HG03097 (cell line): ENCODE measurements around the gene PAPPA2.

Source experiments
- ATAC-seq: cut with Tn5 transposase; IDR thresholded peaks from one replicate; pipeline ENCODE4 v1.9.1; 2021; ENCODE audit not compliant: unreplicated experiment, low FRiP score

PAPPA2 gene

GRCh38 chr1:176795929-176796328, 333.0 kb downstream of the PAPPA2 start:
- ATAC-seq: no peak

GRCh38 chr1:176796583-176796982, 333.6 kb downstream of the PAPPA2 start:
- ATAC-seq: no peak

- ATAC-seq: no peak
Measured at GRCh38 chr1:176799327-176799726, 336.4 kb downstream of the PAPPA2 start.

- no peak for ATAC-seq
Measured at GRCh38 chr1:176800978-176801513, 338.1 kb downstream of the PAPPA2 start.

GRCh38 chr1:176801514-176802020, 338.6 kb downstream of the PAPPA2 start:
- ATAC-seq: no peak

GRCh38 chr1:176802316-176802715, 339.3 kb downstream of the PAPPA2 start:
- no peak for ATAC-seq

GRCh38 chr1:176803042-176803441, 340.1 kb downstream of the PAPPA2 start:
- ATAC-seq: no peak

GRCh38 chr1:176803596-176803995, 340.6 kb downstream of the PAPPA2 start:
- ATAC-seq: no peak

- no peak for ATAC-seq
Measured at GRCh38 chr1:176809292-176809691, 346.3 kb downstream of the PAPPA2 start.

GRCh38 chr1:176811511-176812288, 348.7 kb downstream of the PAPPA2 start:
- no peak for ATAC-seq

DNA sequence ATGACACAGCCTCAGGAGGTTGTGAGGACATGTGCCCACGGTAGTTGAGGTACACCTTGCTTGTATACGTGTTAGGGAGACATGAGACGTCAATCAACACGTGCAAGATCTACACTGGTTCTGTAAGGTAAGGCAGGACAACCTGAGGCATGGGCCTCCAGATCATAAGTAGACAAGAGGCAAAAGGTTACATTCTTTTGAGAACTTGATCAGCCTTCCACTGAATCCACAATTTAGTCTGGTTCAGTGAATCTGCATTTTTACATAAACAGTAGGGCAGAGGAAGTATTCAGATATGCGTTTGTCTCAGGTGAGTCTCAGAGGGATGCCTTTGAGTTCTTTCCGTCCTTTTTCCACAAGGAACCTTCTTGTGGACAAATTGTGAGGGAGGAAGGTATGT, 352.6 kb downstream of the PAPPA2 start:
- no peak for ATAC-seq

GRCh38 chr1:176816232-176816631, 353.3 kb downstream of the PAPPA2 start:
- no peak for ATAC-seq

GRCh38 chr1:176820391-176821031, 357.5 kb downstream of the PAPPA2 start:
- ATAC-seq: no peak

- no peak for ATAC-seq
Measured at GRCh38 chr1:176826265-176826664, 363.3 kb downstream of the PAPPA2 start.

DNA sequence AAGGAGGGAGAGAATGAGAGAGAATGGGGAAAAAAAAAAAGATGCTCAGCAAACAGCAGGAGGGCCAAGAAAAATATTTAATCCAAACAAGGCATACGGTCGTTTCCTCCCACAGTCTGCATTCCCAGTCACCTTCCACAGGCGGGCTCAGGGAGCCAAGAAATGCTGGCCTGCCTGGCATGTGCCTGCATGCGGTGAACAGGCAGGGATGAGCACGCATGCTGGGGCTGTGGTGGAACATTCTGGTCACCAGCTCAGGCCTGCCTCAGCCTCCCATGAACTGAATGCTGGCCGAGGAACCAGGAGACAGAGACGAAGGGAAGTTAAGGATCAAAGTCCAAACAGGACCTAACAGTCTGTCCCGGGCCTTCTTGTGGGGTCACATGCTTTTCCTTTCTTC, 366.3 kb downstream of the PAPPA2 start:
- ATAC-seq: no peak

GRCh38 chr1:176831150-176831549, 368.2 kb downstream of the PAPPA2 start:
- no peak for ATAC-seq

GRCh38 chr1:176837708-176838107, 374.7 kb downstream of the PAPPA2 start:
- no peak for ATAC-seq

GRCh38 chr1:176838276-176838995, 375.5 kb downstream of the PAPPA2 start:
- ATAC-seq: no peak

- ATAC-seq: no peak
Measured at GRCh38 chr1:176839216-176839615, 376.2 kb downstream of the PAPPA2 start.

DNA sequence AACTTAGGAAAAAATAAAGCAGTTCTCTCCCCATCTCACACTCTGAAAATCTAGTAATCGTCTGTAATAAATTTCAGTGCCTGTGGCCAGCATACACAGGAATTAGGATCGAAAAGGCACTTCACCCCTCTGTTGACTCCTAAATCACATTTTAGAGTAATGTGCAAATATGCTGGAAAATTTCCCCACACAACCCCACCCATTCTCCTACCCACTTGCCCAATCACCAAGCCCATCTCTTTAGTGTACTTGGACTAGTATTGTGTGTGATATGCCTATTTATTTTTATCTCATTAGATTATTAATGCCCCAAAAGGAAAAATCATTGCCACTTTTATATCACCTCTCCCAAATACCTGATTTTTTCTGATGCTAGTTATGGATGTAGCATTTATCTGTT, 378.3 kb downstream of the PAPPA2 start:
- no peak for ATAC-seq
